Cerebellar cortex (tissue), 1 donor: Measurements from ENCODE around the gene VDR.
"Not testable (repeated sequence)": the region's sequence is repeated elsewhere in the genome, so short reads cannot be mapped to it uniquely, and the experiment has no call there.

Experiments used
- DNase-seq: peaks from one replicate; pipeline ENCODE4 v3.0.0-alpha.2; 2015; ENCODE audit warnings: low spot score

Gene VDR

GRCh38 chr12:47813511-47814196, 91.1 kb downstream of the VDR start:
- DNase-seq, result peak; percentile 47

GRCh38 chr12:47812797-47813510, 91.8 kb downstream of the VDR start:
- DNase-seq, result peak; percentile 43

GRCh38 chr12:47811581-47812484, 93.0 kb downstream of the VDR start:
- no peak for DNase-seq

GRCh38 chr12:47811072-47811396, 93.8 kb downstream of the VDR start:
- no peak for DNase-seq

- not testable (repeated sequence) for DNase-seq
Observed at GRCh38 chr12:47809518-47809917, 95.3 kb downstream of the VDR start.

- no peak for DNase-seq
Observed at GRCh38 chr12:47808574-47809365, 96.0 kb downstream of the VDR start.

GRCh38 chr12:47808050-47808449, 96.7 kb downstream of the VDR start:
- no peak for DNase-seq

GRCh38 chr12:47807338-47807737, 97.5 kb downstream of the VDR start:
- DNase-seq, result no peak

- no peak for DNase-seq
Observed at GRCh38 chr12:47805417-47805816, 99.4 kb downstream of the VDR start.

- no peak for DNase-seq
Observed at GRCh38 chr12:47804171-47804570, 100.6 kb downstream of the VDR start.

- DNase-seq, result no peak
Observed at GRCh38 chr12:47803191-47803875, 101.5 kb downstream of the VDR start.

- DNase-seq, result no peak
Observed at GRCh38 chr12:47802312-47802711, 102.5 kb downstream of the VDR start.

- DNase-seq, result no peak
Observed at GRCh38 chr12:47801904-47802246, 102.9 kb downstream of the VDR start.

- no peak for DNase-seq
Observed at GRCh38 chr12:47801170-47801903, 103.5 kb downstream of the VDR start.

GRCh38 chr12:47800582-47800981, 104.2 kb downstream of the VDR start:
- DNase-seq, result no peak

GRCh38 chr12:47799357-47799955, 105.3 kb downstream of the VDR start:
- DNase-seq, result no peak

GRCh38 chr12:47798382-47798948, 106.3 kb downstream of the VDR start:
- DNase-seq, result no peak

GRCh38 chr12:47797441-47797840, 107.4 kb downstream of the VDR start:
- no peak for DNase-seq

GRCh38 chr12:47795814-47796411, 108.9 kb downstream of the VDR start:
- no peak for DNase-seq
